SK-N-SH (cell line): ENCODE measurements around the gene SLC44A2.

Experiments used
- EZH2phosphoT487 ChIP-seq: fragments of 200-600 bp; sonication (generic); IDR thresholded peaks from 2 replicates; pipeline ENCODE4 v1.6.1; 2017; ENCODE audit warnings: low read depth, mixed run types, mild to moderate bottlenecking, antibody characterized with exemption, moderate library complexity, borderline replicate concordance
- FOXM1 ChIP-seq: IDR thresholded peaks from 2 replicates; pipeline ENCODE4 v1.4.0; 2012; ENCODE audit warnings: low read depth, mild to moderate bottlenecking
- JUND ChIP-seq: IDR thresholded peaks from 2 replicates; pipeline ENCODE4 v1.4.0; 2012
- MXI1 ChIP-seq: IDR thresholded peaks from 2 replicates; pipeline ENCODE4 v1.6.1; 2012; ENCODE audit warnings: mild to moderate bottlenecking, low read depth, low read length, improper control_type of control experiment
- NRF1 ChIP-seq: IDR thresholded peaks from 2 replicates; pipeline ENCODE4 v1.6.1; 2012; ENCODE audit warnings: low read depth, mild to moderate bottlenecking, low read length
- RCOR1 ChIP-seq: fragments of 150-350 bp; IDR thresholded peaks from 2 replicates; pipeline ENCODE4 v1.6.1; 2017; ENCODE audit warnings: antibody characterized with exemption, low read length
- SIN3A ChIP-seq: IDR thresholded peaks from 2 replicates; pipeline ENCODE4 v1.6.1; 2012; ENCODE audit warnings: low read depth, mild to moderate bottlenecking, low read length, moderate library complexity, borderline replicate concordance
- TF ChIP-seq, protein P1 (sequence below): fragments of 200-600 bp; sonication (generic); IDR thresholded peaks from 2 replicates; pipeline ENCODE4 v1.6.1; 2017; ENCODE audit warnings: antibody characterized with exemption, mild to moderate bottlenecking, moderate library complexity
- TF ChIP-seq, protein P2 (sequence below): IDR thresholded peaks from 2 replicates; pipeline ENCODE4 v1.4.0; 2012; ENCODE audit warnings: low read depth, borderline replicate concordance
- TF ChIP-seq, protein P3 (sequence below): fragments of 150-350 bp; IDR thresholded peaks from 2 replicates; pipeline ENCODE4 v1.6.1; 2017; ENCODE audit warnings: antibody characterized with exemption, low read length, low read depth, borderline replicate concordance

DNA sequence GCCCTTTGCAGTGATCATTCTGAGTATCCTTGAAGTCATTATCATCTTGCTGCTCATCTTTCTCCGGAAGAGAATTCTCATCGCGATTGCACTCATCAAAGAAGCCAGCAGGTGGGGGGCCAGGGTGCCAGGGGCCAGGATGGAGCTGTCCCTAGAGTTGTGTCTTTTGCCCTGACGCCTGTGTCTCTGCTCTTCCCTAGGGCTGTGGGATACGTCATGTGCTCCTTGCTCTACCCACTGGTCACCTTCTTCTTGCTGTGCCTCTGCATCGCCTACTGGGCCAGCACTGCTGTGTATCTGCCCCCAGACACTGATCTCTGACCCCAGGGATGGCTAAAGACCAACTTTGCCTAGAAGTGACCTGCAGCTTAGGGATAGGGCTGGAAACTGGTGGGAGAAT lies 9.6 kb downstream of the SLC44A2 start:
- TF ChIP-seq SIN3A (no peak), JUND (no peak), RCOR1 (no peak), EZH2phosphoT487 (no peak), MXI1 (no peak), NRF1 (no peak), FOXM1 (no peak)
- TF ChIP-seq, protein P1, sequence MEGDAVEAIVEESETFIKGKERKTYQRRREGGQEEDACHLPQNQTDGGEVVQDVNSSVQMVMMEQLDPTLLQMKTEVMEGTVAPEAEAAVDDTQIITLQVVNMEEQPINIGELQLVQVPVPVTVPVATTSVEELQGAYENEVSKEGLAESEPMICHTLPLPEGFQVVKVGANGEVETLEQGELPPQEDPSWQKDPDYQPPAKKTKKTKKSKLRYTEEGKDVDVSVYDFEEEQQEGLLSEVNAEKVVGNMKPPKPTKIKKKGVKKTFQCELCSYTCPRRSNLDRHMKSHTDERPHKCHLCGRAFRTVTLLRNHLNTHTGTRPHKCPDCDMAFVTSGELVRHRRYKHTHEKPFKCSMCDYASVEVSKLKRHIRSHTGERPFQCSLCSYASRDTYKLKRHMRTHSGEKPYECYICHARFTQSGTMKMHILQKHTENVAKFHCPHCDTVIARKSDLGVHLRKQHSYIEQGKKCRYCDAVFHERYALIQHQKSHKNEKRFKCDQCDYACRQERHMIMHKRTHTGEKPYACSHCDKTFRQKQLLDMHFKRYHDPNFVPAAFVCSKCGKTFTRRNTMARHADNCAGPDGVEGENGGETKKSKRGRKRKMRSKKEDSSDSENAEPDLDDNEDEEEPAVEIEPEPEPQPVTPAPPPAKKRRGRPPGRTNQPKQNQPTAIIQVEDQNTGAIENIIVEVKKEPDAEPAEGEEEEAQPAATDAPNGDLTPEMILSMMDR = no peak; the same call in 1 of the 2 replicates
- TF ChIP-seq, protein P2, sequence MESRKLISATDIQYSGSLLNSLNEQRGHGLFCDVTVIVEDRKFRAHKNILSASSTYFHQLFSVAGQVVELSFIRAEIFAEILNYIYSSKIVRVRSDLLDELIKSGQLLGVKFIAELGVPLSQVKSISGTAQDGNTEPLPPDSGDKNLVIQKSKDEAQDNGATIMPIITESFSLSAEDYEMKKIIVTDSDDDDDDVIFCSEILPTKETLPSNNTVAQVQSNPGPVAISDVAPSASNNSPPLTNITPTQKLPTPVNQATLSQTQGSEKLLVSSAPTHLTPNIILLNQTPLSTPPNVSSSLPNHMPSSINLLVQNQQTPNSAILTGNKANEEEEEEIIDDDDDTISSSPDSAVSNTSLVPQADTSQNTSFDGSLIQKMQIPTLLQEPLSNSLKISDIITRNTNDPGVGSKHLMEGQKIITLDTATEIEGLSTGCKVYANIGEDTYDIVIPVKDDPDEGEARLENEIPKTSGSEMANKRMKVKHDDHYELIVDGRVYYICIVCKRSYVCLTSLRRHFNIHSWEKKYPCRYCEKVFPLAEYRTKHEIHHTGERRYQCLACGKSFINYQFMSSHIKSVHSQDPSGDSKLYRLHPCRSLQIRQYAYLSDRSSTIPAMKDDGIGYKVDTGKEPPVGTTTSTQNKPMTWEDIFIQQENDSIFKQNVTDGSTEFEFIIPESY = no peak
- TF ChIP-seq, protein P3, sequence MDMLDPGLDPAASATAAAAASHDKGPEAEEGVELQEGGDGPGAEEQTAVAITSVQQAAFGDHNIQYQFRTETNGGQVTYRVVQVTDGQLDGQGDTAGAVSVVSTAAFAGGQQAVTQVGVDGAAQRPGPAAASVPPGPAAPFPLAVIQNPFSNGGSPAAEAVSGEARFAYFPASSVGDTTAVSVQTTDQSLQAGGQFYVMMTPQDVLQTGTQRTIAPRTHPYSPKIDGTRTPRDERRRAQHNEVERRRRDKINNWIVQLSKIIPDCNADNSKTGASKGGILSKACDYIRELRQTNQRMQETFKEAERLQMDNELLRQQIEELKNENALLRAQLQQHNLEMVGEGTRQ = no peak
